Trophoblast cell (in vitro differentiated cells and primary cell): Measurements from ENCODE around the gene UPK1B.

ENCODE experiments used
- DNase-seq, 2 donors: peaks; one replicate each; pipeline ENCODE4 v3.0.0-alpha.2; 2016
- H2AFZ ChIP-seq: 2 replicates; pipeline ENCODE4 v1.6.1; 2013; ENCODE audit warnings: low read length, moderate library complexity, mild to moderate bottlenecking; ENCODE audit not compliant: insufficient read depth, poor library complexity
- H2AK5ac ChIP-seq: 2 replicates; pipeline ENCODE4 v1.6.1; 2013; ENCODE audit warnings: mild to moderate bottlenecking, low read length
- H2BK120ac ChIP-seq: 2 replicates; pipeline ENCODE4 v1.6.1; 2013; ENCODE audit warnings: low read length, mild to moderate bottlenecking, moderate library complexity; ENCODE audit not compliant: insufficient read depth, poor library complexity
- H2BK12ac ChIP-seq: 2 replicates; pipeline ENCODE4 v1.6.1; 2013; ENCODE audit warnings: mild to moderate bottlenecking, low read length, moderate library complexity
- H2BK5ac ChIP-seq: 2 replicates; pipeline ENCODE4 v1.6.1; 2013; ENCODE audit warnings: low read length, low read depth, moderate library complexity, mild to moderate bottlenecking; ENCODE audit not compliant: poor library complexity
- H3K14ac ChIP-seq: 2 replicates; pipeline ENCODE4 v1.6.1; 2013; ENCODE audit warnings: mild to moderate bottlenecking, low read length
- H3K18ac ChIP-seq: 2 replicates; pipeline ENCODE4 v1.6.1; 2013; ENCODE audit warnings: mild to moderate bottlenecking, low read length
- H3K23ac ChIP-seq: 2 replicates; pipeline ENCODE4 v1.6.1; 2013; ENCODE audit warnings: low read length
- H3K27ac ChIP-seq: 2 replicates; pipeline ENCODE4 v1.5.1; 2013; ENCODE audit warnings: low read depth, mild to moderate bottlenecking, inconsistent platforms, low read length, moderate library complexity
- H3K27me3 ChIP-seq: 2 replicates; pipeline ENCODE4 v1.6.1; 2013; ENCODE audit warnings: inconsistent platforms, mild to moderate bottlenecking, low read length, moderate library complexity; ENCODE audit not compliant: insufficient read depth
- H3K36me3 ChIP-seq, 2 experiments: 1 replicate in 1 of 2; 2 replicates in 1 of 2; pipeline ENCODE4 v1.6.1; 2013; ENCODE audit warnings: low read length in 2 of 2, mild to moderate bottlenecking in 2 of 2, moderate library complexity in 1 of 2; ENCODE audit not compliant: insufficient read depth in 2 of 2, control insufficient read depth in 1 of 2
- H3K4ac ChIP-seq: 2 replicates; pipeline ENCODE4 v1.6.1; 2013; ENCODE audit warnings: low read depth, mild to moderate bottlenecking, low read length, moderate library complexity
- H3K4me1 ChIP-seq, 2 experiments: 1 replicate in 1 of 2; 2 replicates in 1 of 2; pipeline ENCODE4 v1.6.1; 2013; ENCODE audit warnings: low read length in 2 of 2, mild to moderate bottlenecking in 2 of 2, moderate library complexity in 1 of 2; ENCODE audit not compliant: insufficient read depth in 2 of 2, control insufficient read depth in 1 of 2
- H3K4me2 ChIP-seq: 2 replicates; pipeline ENCODE4 v1.6.1; 2013; ENCODE audit warnings: inconsistent platforms, mild to moderate bottlenecking, low read length, moderate library complexity
- H3K4me3 ChIP-seq: 2 replicates; pipeline ENCODE4 v1.5.1; 2013; ENCODE audit warnings: mild to moderate bottlenecking, low read depth, low read length, inconsistent platforms
- H3K79me1 ChIP-seq: one replicate; pipeline ENCODE4 v1.6.1; 2013; ENCODE audit warnings: low read length
- H3K79me2 ChIP-seq: 2 replicates; pipeline ENCODE4 v1.6.1; 2013; ENCODE audit warnings: low read length, mild to moderate bottlenecking; ENCODE audit not compliant: control insufficient read depth, insufficient read depth, poor library complexity
- H3K9ac ChIP-seq: 2 replicates; pipeline ENCODE4 v1.6.1; 2013; ENCODE audit warnings: mild to moderate bottlenecking, low read length
- H3K9me3 ChIP-seq: 2 replicates; pipeline ENCODE4 v1.6.1; 2013; ENCODE audit warnings: low read depth, mild to moderate bottlenecking, control low read depth, inconsistent platforms, low read length; ENCODE audit not compliant: insufficient read depth
- H4K12ac ChIP-seq: 2 replicates; pipeline ENCODE4 v1.6.1; 2013; ENCODE audit warnings: low read depth, mild to moderate bottlenecking, low read length, moderate library complexity
- H4K8ac ChIP-seq: 2 replicates; pipeline ENCODE4 v1.6.1; 2013; ENCODE audit warnings: low read depth, mild to moderate bottlenecking, low read length, moderate library complexity
- H4K91ac ChIP-seq: one replicate; pipeline ENCODE4 v1.6.1; 2013; ENCODE audit warnings: low read depth, mild to moderate bottlenecking, low read length, moderate library complexity
- WGBS: extraction: QIAGEN DNeasy Blood & Tissue Kit; methylation state at CpG from one replicate; pipeline ENCODE4 v1.1.7; 2013; ENCODE audit warnings: missing lambda C conversion rate; ENCODE audit not compliant: insufficient read length, insufficient coverage; ENCODE audit errors: extremely low coverage; 5-methylcytosine and 5-hydroxymethylcytosine counted together

Gene UPK1B

GRCh38 chr3:119145500-119146167 is 27.8 kb upstream of the UPK1B start, which contains the start of gene TEX55:
TSS of gene TEX55 (plus strand) at chr3:119146165. CDS start at chr3:119146190, 25 bp downstream.
- Histone ChIP-seq H3K4me2 (no peak within 1 kb of the TSS), H3K9me3 (no peaks in the 10 kb centered on the region), H3K27me3 (no peaks in the 10 kb centered on the region), H3K79me1 (no peaks in the 10 kb centered on the region), H2AFZ (no peak within 1 kb of the TSS), H3K79me2 (no peaks in the 10 kb centered on the region), H3K18ac (no peak within 1 kb of the TSS), H4K91ac (no peak within 1 kb of the TSS), H2AK5ac (no peak within 1 kb of the TSS), H3K14ac (no peak within 1 kb of the TSS), H3K4me1 (no peaks in the 10 kb centered on the region), H3K27ac (no peak within 1 kb of the TSS), H2BK120ac (no peak within 1 kb of the TSS), H3K4me3 (peak within 1 kb of the TSS; percentile 11), H4K12ac (no peak within 1 kb of the TSS), H2BK5ac (no peak within 1 kb of the TSS), H3K36me3 (no peaks in the 10 kb centered on the region), H3K23ac (no peak within 1 kb of the TSS), H4K8ac (no peak within 1 kb of the TSS), H3K4ac (no peak within 1 kb of the TSS), H2BK12ac (no peak within 1 kb of the TSS), H3K9ac (no peak within 1 kb of the TSS)
- WGBS: no CpG with 5 or more reads among the region's 23 CpGs
- peak; percentile 15 to 63 for DNase-seq

- no peak overlapping the region for H2AFZ ChIP-seq
- no peaks in the 10 kb centered on the region for H3K79me2 ChIP-seq
- no peak overlapping the region for H4K12ac ChIP-seq
- no peak overlapping the region for H3K9ac ChIP-seq
- H4K91ac ChIP-seq: no peak overlapping the region
- no peak overlapping the region for H3K18ac ChIP-seq
- H3K14ac ChIP-seq: no peak overlapping the region
- no peaks in the 10 kb centered on the region for H3K79me1 ChIP-seq
- WGBS: no CpG with 5 or more reads among the region's 15 CpGs
- no peak overlapping the region for H3K23ac ChIP-seq
- H2BK5ac ChIP-seq: no peak overlapping the region
- H3K36me3 ChIP-seq: no peaks in the 10 kb centered on the region
- no peak overlapping the region for H2BK12ac ChIP-seq
- H3K4me1 ChIP-seq: no peaks in the 10 kb centered on the region
- no peaks in the 10 kb centered on the region for H3K27me3 ChIP-seq
- H3K4me3 ChIP-seq: no peak overlapping the region
- no peak overlapping the region for H2AK5ac ChIP-seq
- H3K4me2 ChIP-seq: no peak overlapping the region
- no peak overlapping the region for H3K4ac ChIP-seq
- no peak overlapping the region for H2BK120ac ChIP-seq
- no peak for DNase-seq
- no peaks in the 10 kb centered on the region for H3K9me3 ChIP-seq
- H4K8ac ChIP-seq: no peak overlapping the region
- no peak overlapping the region for H3K27ac ChIP-seq
Observed at GRCh38 chr3:119146578-119147375, 26.6 kb upstream of the UPK1B start.

GRCh38 chr3:119147494-119147893 is 25.9 kb upstream of the UPK1B start:
- Histone ChIP-seq H3K4ac (no peak overlapping the region), H3K4me2 (no peak overlapping the region), H2AFZ (no peak overlapping the region), H3K9ac (no peak overlapping the region), H3K9me3 (no peaks in the 10 kb centered on the region), H3K79me2 (no peaks in the 10 kb centered on the region), H4K91ac (no peak overlapping the region), H3K27me3 (no peaks in the 10 kb centered on the region), H2AK5ac (no peak overlapping the region), H3K4me3 (no peak overlapping the region), H3K23ac (no peak overlapping the region), H3K36me3 (no peaks in the 10 kb centered on the region), H3K27ac (no peak overlapping the region), H4K12ac (no peak overlapping the region), H2BK5ac (no peak overlapping the region), H2BK12ac (no peak overlapping the region), H3K14ac (no peak overlapping the region), H3K18ac (no peak overlapping the region), H3K79me1 (no peaks in the 10 kb centered on the region), H4K8ac (no peak overlapping the region), H3K4me1 (no peaks in the 10 kb centered on the region), H2BK120ac (no peak overlapping the region)
- WGBS: no CpG with 5 or more reads among the region's 2 CpGs
- DNase-seq: no peak

DNA sequence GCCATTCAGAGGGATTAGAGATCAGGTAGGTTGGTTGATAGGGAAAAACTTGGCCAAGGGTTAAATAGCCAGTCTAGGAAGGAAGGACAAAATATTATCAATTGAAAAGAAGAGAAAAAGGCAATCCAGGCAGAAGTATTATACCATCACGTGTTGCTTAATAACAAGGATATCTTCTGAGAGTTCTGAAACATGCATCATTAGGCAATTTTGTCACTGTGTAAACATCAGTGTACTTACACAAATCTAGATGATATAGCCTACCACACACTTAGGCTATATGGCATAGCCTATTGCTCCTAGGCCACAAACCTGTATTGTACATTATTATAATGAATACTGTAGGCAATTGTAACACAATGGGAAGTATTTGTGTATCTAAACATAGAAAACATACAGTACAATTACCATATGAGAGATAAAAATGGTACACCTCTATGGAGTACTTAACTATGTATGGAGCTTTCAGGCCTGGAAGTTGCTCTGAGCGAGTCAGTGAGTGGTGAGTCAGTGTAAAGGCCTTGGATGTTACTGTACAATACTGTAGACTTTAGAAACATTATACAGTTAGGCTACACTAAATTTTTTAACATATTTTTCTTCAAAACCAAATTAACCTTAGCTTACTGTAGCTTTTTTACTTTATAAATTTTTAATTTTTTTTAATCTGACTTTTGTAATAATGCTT is 24.8 kb upstream of the UPK1B start:
- no peak overlapping the region for H2BK5ac ChIP-seq
- H3K4me1 ChIP-seq: no peaks in the 10 kb centered on the region
- H2BK12ac ChIP-seq: no peak overlapping the region
- H3K18ac ChIP-seq: no peak overlapping the region
- no peaks in the 10 kb centered on the region for H3K79me2 ChIP-seq
- no peak overlapping the region for H3K4ac ChIP-seq
- peak in 1 of 2 donors; percentile 27 for DNase-seq
- H3K9ac ChIP-seq: no peak overlapping the region
- no peaks in the 10 kb centered on the region for H3K9me3 ChIP-seq
- no peak overlapping the region for H2AK5ac ChIP-seq
- no peaks in the 10 kb centered on the region for H3K27me3 ChIP-seq
- H3K79me1 ChIP-seq: no peaks in the 10 kb centered on the region
- no peak overlapping the region for H3K4me3 ChIP-seq
- no peak overlapping the region for H3K4me2 ChIP-seq
- no peak overlapping the region for H3K23ac ChIP-seq
- no peak overlapping the region for H3K14ac ChIP-seq
- H2AFZ ChIP-seq: no peak overlapping the region
- H4K91ac ChIP-seq: no peak overlapping the region
- WGBS: no CpG with 5 or more reads among the region's 2 CpGs
- no peak overlapping the region for H4K12ac ChIP-seq
- H3K36me3 ChIP-seq: no peaks in the 10 kb centered on the region
- H2BK120ac ChIP-seq: no peak overlapping the region
- no peak overlapping the region for H4K8ac ChIP-seq
- no peak overlapping the region for H3K27ac ChIP-seq
